GM12892 (cell line): ENCODE data around the gene CATSPER1.

ENCODE experiments used
- POLR2A ChIP-seq: IDR thresholded peaks from 2 replicates; pipeline ENCODE4 v1.6.1; 2011; ENCODE audit warnings: low read depth, low read length, control low read depth
- POLR2AphosphoS5 ChIP-seq: IDR thresholded peaks from 2 replicates; pipeline ENCODE4 v1.6.1; 2011; ENCODE audit warnings: low read depth, low read length, control low read depth
- TAF1 ChIP-seq: IDR thresholded peaks from 2 replicates; pipeline ENCODE4 v1.6.1; 2011; ENCODE audit warnings: low read depth, mild to moderate bottlenecking, control low read depth, low read length, borderline replicate concordance

DNA sequence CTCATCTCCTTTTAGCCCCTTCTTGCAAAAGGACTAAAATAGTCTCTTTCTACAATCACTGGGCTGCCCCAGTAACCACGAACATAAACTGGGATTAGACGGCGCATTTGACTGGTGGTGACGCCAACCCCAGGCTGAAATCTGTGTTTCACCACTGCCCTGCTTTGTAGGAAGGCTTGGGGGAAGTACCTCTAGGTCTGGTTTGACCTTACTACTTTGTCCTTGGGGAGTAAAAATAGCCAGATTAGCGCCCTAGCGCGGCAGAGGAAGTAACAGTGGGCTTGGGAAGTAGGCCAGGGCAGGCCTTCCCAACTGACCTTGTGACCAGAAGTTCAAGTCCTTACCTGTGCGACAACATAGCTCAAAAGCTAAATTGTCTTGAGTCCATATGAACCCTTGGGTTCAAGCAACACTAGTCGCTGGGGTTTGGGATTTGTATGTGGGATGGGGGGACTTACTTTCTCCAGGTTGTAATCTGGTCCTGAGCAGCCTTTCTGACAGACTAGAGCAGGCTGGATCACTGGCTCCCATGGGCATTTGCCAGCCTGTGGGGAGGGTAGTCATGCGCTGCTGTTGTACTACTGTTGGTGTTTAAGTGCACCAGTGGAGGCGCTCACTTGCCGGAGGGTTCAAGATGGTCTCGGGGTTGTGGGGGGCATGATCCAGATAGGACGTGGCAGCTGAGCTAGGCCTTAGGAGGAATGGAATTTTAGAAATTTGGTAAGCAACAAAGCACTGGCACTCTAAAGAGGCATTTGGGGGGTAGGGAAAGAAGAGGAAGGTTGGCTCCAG, 42.8 kb upstream of the CATSPER1 start:
- TF ChIP-seq TAF1 (no peak), POLR2A (0 out of 2 replicates have a peak, but pooled peaks have one; percentile 9), POLR2AphosphoS5 (no peak)
